Measurements from ENCODE around the gene PIK3C3.

- no peak for TF ChIP-seq CTCF (IDR thresholded peaks at IDR 0.05)
- no peak for TF ChIP-seq POLR2AphosphoS5 (IDR thresholded peaks at IDR 0.05; ENCODE audit: low read depth, low read length)
- no peak for TF ChIP-seq REST (IDR thresholded peaks at IDR 0.05; ENCODE audit: insufficient read depth in 1 of 2, low read depth in 2 of 2, low read length in 1 of 2)
These were observed 41.0 kb downstream of the PIK3C3 start for GRCh38 chr18:41996020-41996419.

Data from Panc1 (cell line).